GM18861 (cell line): Measurements from ENCODE around the gene CNTN3.

ENCODE experiments used
- ATAC-seq: cut with Tn5 transposase; IDR thresholded peaks from one replicate; pipeline ENCODE4 v1.9.1; 2021; ENCODE audit not compliant: unreplicated experiment

Gene CNTN3

GRCh38 chr3:74614107-74614967 is at the start of gene CNTN3:
Gene CNTN3, minus strand, starts transcription at chr3:74614659. Its CDS starts 93,547 bp downstream, at chr3:74521112.
- ATAC-seq: no peak

DNA sequence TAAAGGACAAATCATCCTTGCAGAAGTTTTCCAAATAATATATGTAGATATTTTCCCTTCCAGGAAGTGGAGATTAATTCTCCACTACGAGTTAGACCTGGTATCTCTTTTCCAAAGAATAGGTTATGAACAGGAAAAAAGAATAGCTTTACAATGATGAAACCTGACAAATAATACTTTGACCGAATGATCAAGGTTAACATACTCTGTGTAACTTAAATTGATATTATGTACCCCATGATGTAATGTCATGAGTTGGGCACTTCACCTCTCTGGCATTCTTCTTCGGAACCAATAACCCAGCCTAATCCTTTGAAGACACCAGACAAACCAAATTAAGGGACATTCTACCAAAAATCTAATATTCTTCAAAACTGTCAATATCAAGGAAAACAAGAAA is 48.7 kb upstream of the CNTN3 start:
- no peak for ATAC-seq

DNA sequence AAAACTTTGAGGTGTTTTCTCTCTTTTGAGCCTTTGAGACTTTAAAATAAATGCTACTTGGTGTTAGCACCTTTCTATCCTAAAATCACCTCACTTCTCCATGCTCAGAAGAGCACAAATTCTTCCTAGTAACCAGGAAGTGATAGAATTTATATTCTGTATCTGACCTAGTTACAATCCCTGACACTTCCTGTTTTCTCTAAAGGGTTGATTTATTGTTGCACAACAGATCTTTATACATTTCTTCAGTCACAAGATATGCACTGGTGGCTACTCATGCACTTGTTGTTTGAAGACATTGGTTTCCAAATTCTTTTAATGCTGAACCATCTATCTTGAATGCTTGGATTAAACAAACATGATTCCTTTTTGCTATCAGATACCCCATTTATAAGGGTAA is 47.2 kb upstream of the CNTN3 start:
- ATAC-seq: no peak

DNA sequence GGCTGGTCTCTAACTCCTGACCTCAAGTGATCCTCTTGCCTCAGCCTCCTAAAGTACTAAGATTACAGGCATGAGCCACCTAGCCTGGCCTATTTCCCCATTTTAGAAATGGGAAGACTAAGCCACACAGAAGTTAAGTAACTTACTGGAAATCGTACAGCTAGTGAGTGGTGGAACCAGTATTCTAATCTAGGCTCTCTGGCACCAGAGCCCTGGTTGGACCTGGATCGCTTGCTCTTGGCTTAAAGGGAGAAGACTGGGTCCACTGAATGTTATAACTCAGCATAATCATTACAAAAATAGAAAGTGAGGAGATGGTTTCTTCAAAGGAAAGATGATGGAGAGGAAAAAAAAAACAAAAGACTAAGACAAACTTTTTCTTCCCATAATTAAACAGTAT is 37.4 kb upstream of the CNTN3 start:
- no peak for ATAC-seq

- ATAC-seq: no peak
These were observed 36.8 kb upstream of the CNTN3 start for GRCh38 chr3:74651292-74651691.

- ATAC-seq: no peak
These were observed 33.6 kb upstream of the CNTN3 start for GRCh38 chr3:74648107-74648506.

GRCh38 chr3:74646094-74646493 is 31.6 kb upstream of the CNTN3 start:
- ATAC-seq: no peak

- no peak for ATAC-seq
These were observed 29.2 kb upstream of the CNTN3 start for GRCh38 chr3:74643636-74644035.

GRCh38 chr3:74642876-74643275 is 28.4 kb upstream of the CNTN3 start:
- ATAC-seq: no peak

DNA sequence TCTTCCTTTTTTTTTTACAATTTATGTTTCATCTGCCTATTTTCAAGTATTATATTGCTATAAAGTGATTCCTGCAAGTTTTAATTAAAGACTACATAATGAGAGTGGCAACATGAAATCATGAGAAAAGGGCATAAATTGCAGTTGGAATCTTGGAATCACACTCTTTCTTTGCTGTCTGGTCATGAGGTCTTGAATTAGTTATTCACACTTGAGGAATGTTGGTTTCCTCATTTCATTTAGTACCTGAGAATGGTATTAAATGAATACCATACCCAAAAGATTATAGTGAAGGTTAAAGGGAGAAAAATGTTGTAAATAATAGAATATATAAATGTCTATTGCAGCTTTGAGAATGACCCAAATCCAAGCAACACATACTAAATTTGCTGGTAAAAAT is 25.8 kb upstream of the CNTN3 start:
- ATAC-seq: no peak

DNA sequence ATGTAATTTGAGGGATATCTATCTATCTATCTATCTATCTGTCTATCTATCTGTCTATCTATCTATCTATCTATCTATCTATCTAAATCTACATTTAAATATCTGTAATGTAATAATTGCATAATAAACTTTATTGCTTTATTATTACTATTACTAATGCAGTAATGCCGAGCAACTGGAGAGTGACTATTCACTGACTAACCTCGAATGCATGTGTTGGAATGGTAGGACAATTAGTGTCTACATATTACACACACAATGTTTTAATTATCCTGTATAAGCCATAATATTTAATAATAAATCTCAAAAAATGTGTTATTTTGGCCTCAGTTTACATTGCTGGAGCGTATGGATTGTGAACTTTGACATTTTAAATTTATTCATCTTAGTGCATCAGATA is 25.2 kb upstream of the CNTN3 start:
- ATAC-seq: no peak

- no peak for ATAC-seq
These were observed 22.5 kb upstream of the CNTN3 start for GRCh38 chr3:74636981-74637380.

GRCh38 chr3:74633021-74633420 is 18.6 kb upstream of the CNTN3 start:
- no peak for ATAC-seq

DNA sequence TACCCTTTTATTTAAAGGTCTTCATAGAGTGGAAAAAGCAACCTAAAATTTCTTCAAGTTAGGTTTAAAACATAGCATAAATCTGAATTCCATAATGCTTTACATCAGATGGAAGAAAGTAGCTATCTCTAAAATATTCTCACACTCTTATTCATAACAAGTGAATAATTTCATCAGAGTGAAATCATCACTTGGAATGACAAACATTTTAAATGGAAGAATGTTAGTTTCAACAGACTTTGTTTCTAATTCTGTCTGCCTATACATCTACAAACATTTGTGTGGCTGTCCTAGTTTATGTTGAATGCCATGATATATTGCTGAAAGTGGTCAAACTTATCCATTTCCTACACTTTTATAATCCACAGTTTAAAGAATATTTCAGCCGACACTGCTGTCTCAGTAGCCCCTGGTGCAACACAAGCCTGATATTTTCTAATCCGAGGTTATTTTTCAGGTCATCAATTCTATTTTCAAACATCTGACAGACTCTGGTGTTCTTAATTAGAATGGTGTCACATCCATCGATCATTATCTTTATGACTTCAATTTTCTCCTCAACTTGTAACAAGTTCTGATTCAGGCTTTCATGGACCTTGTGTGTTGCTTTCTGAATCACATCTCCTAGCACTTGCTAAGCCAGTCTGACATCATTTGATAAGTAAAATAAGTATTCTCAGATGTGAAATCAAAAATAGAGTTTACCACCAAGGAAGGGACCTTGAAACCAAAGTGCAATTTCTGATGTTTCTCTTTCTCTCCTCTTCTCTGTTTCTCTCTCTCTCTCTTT is 17.1 kb upstream of the CNTN3 start:
- no peak for ATAC-seq

DNA sequence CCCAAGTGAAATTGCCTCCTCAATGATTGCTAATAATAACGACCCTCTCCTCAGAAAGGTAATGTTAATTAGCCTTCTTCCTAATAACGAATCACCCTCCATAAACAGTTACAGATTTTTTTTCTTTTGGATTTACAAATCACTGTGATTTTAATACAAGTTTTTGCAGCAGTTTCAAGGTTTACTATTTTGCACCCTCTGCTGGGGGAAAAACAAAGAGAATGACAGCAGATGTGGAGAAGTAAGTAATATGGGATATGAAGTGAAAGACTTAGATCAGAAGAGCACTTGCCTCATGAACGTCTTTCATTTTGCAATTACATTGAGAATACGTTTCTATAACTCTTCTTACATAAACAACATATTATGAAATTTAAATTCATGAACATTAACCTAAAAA is 16.1 kb upstream of the CNTN3 start:
- ATAC-seq: no peak

- no peak for ATAC-seq
These were observed 11.6 kb upstream of the CNTN3 start for GRCh38 chr3:74626011-74626410.

DNA sequence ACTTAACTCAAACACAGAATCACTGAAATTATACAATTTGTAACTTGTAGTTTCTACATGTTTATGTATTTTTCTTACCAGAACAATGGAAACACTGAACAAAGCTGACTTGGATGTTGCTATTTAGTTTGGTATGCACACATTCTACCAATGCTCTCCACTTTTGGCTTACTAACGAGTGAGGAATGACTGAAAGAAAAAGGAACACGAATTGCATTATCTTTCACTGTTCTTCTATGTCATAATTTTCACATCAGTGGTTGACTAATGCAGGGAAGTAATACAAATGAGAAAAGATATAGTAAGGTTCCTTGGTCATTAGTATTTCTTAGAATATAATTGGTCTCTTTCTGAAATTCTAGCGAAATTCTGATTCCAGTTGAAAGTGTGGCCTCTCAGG is 9.8 kb upstream of the CNTN3 start:
- ATAC-seq: no peak

DNA sequence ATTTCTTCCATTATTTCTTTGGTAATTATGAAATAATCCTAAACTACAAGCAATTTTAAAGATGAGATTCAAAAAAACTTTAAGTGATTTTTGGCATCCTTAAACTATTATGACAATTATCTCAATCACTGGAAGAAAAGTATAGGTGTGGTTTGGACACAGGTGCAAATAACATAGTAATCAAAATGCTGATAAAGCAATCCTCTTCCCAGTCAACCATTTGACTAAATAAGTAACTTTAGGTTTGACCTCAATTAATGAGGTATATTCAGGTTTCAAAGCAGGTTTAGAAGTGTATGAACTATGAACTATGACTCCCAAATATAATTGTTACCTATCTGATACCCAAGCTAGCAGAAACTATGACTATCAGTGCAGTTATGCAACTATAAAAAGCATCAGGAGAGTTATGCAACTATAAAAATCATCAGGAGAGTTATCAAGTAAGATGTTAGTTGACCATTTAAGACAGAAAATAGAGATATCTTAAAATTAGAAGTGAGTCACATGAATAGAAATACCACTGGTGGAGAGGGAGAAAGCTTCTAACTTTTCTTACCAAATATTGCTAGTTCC is 8.9 kb upstream of the CNTN3 start:
- ATAC-seq: no peak

- ATAC-seq: no peak
These were observed 7.1 kb upstream of the CNTN3 start for GRCh38 chr3:74621581-74621980.

GRCh38 chr3:74617776-74618175 is 3.3 kb upstream of the CNTN3 start:
- ATAC-seq: no peak

DNA sequence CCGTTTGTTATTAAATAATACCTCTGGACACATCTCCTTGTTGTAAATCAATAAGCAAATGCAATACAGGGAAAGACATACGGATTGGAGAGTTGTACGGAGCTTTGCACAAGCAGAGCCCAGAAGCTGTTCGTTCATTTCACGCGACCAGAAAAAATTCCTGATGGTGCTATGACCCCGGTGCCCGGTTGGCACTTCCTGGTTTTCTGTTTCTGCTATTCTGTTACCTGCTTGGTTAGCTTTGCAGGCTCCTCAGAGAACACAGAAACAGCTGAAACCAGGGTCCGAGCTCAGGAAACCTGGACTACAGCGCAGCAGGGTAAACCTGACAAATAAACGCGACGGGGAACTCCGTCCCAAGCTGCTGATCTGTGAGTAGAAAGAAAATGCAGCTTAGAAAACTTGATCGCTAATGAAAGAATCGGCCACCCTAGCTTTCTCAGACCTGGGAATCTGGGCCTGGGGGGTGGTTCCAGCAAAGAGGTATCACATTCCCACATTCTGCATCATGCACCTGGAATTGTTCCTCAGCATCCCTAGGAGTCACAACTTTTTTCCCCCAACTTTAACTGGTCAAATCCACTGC is 845 bp downstream of the CNTN3 start:
- ATAC-seq: no peak

GRCh38 chr3:74613060-74613459 is 1.4 kb downstream of the CNTN3 start:
- ATAC-seq: no peak
